Endothelial cell of umbilical vein (primary cell): ENCODE data around the gene PIK3R6. TPM values are rescaled to one million over a fixed set of nuclear protein-coding genes. Genes with fewer than 3 reads are reported as not detected.

Experiments used
- BruUV-seq: library from RNA; stranded (reverse); fragments of 400-500 nt; replicated peaks from 2 replicates; lab custom pipeline; 2021; lab: Mats Ljungman, UMichigan
- CTCF ChIA-PET: fragments of 300-600, 350-600 bp; sonication (Branson Sonifier 250); formaldehyde crosslinking; loops from one replicate; lab custom pipeline; 2021; ENCODE audit warnings: antibody characterized with exemption, inconsistent platforms; lab: Charles Lee
- POLR2A ChIA-PET: fragments of 300-600, 350-600 bp; sonication (Branson Sonifier 250); formaldehyde crosslinking; loops from one replicate; lab custom pipeline; 2021; ENCODE audit warnings: antibody characterized with exemption, inconsistent platforms; lab: Charles Lee
- DNase-seq: peaks from one replicate; pipeline ENCODE4 v3.0.0-alpha.2; 2011; ENCODE audit warnings: low read depth, low spot score
- FAIRE-seq: peaks from 2 replicates; lab custom pipeline; 2011; peaks lifted over from hg19 to GRCh38; lab: Jason Lieb, UNC
- H2AFZ ChIP-seq: 2 replicates; pipeline ENCODE4 v1.6.0; 2012; ENCODE audit warnings: low read depth, low read length, control low read depth, inconsistent platforms
- H3K27ac ChIP-seq: 2 replicates; pipeline ENCODE4 v1.5.1; 2011; ENCODE audit warnings: low read depth, mild to moderate bottlenecking, control low read depth, low read length, moderate library complexity; ENCODE audit not compliant: insufficient read depth
- H3K27me3 ChIP-seq, 2 experiments: 2 replicates each; pipeline versions ENCODE4 v1.6.0 to v1.6.1; 2011; ENCODE audit warnings: low read length in 2 of 2, mixed read lengths in 1 of 2; ENCODE audit not compliant: control insufficient read depth in 2 of 2, insufficient read depth in 2 of 2
- H3K36me3 ChIP-seq, 2 experiments: 2 replicates in 1 of 2; 3 replicates in 1 of 2; pipeline ENCODE4 v1.5.1; 2011; ENCODE audit warnings: low read length in 2 of 2, mild to moderate bottlenecking in 1 of 2, moderate library complexity in 1 of 2; ENCODE audit not compliant: control insufficient read depth in 2 of 2, insufficient read depth in 2 of 2; ENCODE audit errors: extremely low read depth in 1 of 2
- H3K4me1 ChIP-seq: 3 replicates; pipeline ENCODE4 v1.5.1; 2011; ENCODE audit warnings: mild to moderate bottlenecking, low read length; ENCODE audit not compliant: control insufficient read depth, insufficient read depth; ENCODE audit errors: extremely low read depth
- H3K4me2 ChIP-seq: 2 replicates; pipeline ENCODE4 v1.6.1; 2011; ENCODE audit warnings: low read length, control low read depth, mixed read lengths; ENCODE audit not compliant: insufficient read depth
- H3K4me3 ChIP-seq, 3 experiments: fragments of 200-600 bp in 1 of 3; sonication (generic), shearing (Covaris generic) in 1 of 3; replicated peaks in 1 of 3; 2 replicates each; pipeline ENCODE4 v1.5.1; 2011 to 2016; ENCODE audit warnings: control low read depth in 3 of 3, low read length in 3 of 3, mild to moderate bottlenecking in 2 of 3, inconsistent platforms in 1 of 3, low read depth in 1 of 3, moderate library complexity in 1 of 3; ENCODE audit not compliant: insufficient read depth in 1 of 3
- H3K79me2 ChIP-seq: 2 replicates; pipeline ENCODE4 v1.6.0; 2012; ENCODE audit warnings: low read length, inconsistent platforms; ENCODE audit not compliant: control insufficient read depth, insufficient read depth
- H3K9ac ChIP-seq: replicated peaks from 2 replicates; pipeline ENCODE3; 2011; ENCODE audit warnings: low read length, control low read depth; ENCODE audit not compliant: insufficient read depth; ENCODE audit errors: extremely low read depth
- H3K9me1 ChIP-seq: replicated peaks from 3 replicates; pipeline ENCODE4 v1.6.0; 2011; ENCODE audit warnings: mild to moderate bottlenecking, low read length; ENCODE audit not compliant: control insufficient read depth, insufficient read depth; ENCODE audit errors: extremely low read depth
- H3K9me3 ChIP-seq: replicated peaks from 2 replicates; pipeline ENCODE4 v1.5.1; 2012; ENCODE audit warnings: low read length, inconsistent platforms; ENCODE audit not compliant: control insufficient read depth, insufficient read depth
- H4K20me1 ChIP-seq: replicated peaks from 2 replicates; pipeline ENCODE3; 2011; ENCODE audit warnings: mild to moderate bottlenecking, low read length; ENCODE audit not compliant: control insufficient read depth, insufficient read depth; ENCODE audit errors: extremely low read depth
- CTCF ChIP-seq, 2 donors: IDR thresholded peaks; 1 replicate in 1 of 2; 2 replicates in 1 of 2; pipeline ENCODE4 v1.5.1; 2011; ENCODE audit warnings: low read length in 2 of 2, mild to moderate bottlenecking in 2 of 2, moderate library complexity in 2 of 2, control low read depth in 1 of 2, inconsistent platforms in 1 of 2, low read depth in 1 of 2; ENCODE audit not compliant: insufficient read depth in 1 of 2; ENCODE audit errors: extremely low read depth in 1 of 2
- EZH2 ChIP-seq: IDR thresholded peaks from 2 replicates; pipeline ENCODE4 v1.6.1; 2012; ENCODE audit warnings: borderline replicate concordance, low read depth, mild to moderate bottlenecking, moderate library complexity, low read length, inconsistent platforms; ENCODE audit not compliant: severe bottlenecking
- FOS ChIP-seq: IDR thresholded peaks from 2 replicates; pipeline ENCODE4 v1.6.1; 2011; ENCODE audit warnings: mild to moderate bottlenecking, low read length, moderate library complexity, borderline replicate concordance; ENCODE audit not compliant: insufficient read depth
- GATA2 ChIP-seq: IDR thresholded peaks from 2 replicates; pipeline ENCODE4 v1.7.0; 2011; ENCODE audit warnings: low read depth, mild to moderate bottlenecking, moderate library complexity, mixed read lengths, low read length; ENCODE audit not compliant: insufficient read length, insufficient read depth
- JUN ChIP-seq: IDR thresholded peaks from 2 replicates; pipeline ENCODE4 v1.6.1; 2011; ENCODE audit warnings: borderline replicate concordance, low read depth; ENCODE audit not compliant: insufficient read length, insufficient read depth
- MAX ChIP-seq: IDR thresholded peaks from 2 replicates; pipeline ENCODE4 v1.6.1; 2011; ENCODE audit not compliant: insufficient read depth, insufficient read length
- MYC ChIP-seq: IDR thresholded peaks from one replicate; pipeline ENCODE4 v1.6.1; 2011; ENCODE audit warnings: mild to moderate bottlenecking, low read depth, low read length
- POLR2A ChIP-seq: IDR thresholded peaks from 2 replicates; pipeline ENCODE4 v1.6.1; 2012; ENCODE audit warnings: low read depth, mild to moderate bottlenecking, control low read depth, low read length
- POLR2AphosphoS5 ChIP-seq: IDR thresholded peaks from 2 replicates; pipeline ENCODE4 v1.6.1; 2012; ENCODE audit warnings: low read depth, mild to moderate bottlenecking, control low read depth, low read length, moderate library complexity; ENCODE audit not compliant: insufficient read depth
- dilution Hi-C: fragments of 300-500 bp; cut with MboI; formaldehyde crosslinking; loops from one replicate; pipeline ENCODE4 v1.15.0; 2019; ENCODE audit warnings: low sequenced_read_pairs; ENCODE audit not compliant: extremely low pct_ligation_motif_present
- intact Hi-C: fragments of 100-400 bp; cut with micrococcal nuclease; formaldehyde crosslinking; loops from one replicate; pipeline ENCODE4 v1.10.0; 2022
- polyA plus RNA-seq, 4 experiments: library from polyadenylated mRNA; depleted of rRNA in 3 of 4; stranded (reverse) in 3 of 4; unstranded in 1 of 4; fragments of >200 nt; gene quantifications; 2 replicates each; pipeline versions ENCODE4 v1.2.1 to v1.2.3, GENCODE V29; 2011 to 2012; ENCODE audit warnings: missing spikeins in 1 of 4
- total RNA-seq: library from RNA; stranded (reverse); gene quantifications from 2 replicates; pipeline ENCODE4 v1.2.3, GENCODE V29; 2021

Gene PIK3R6
- total and polyA plus RNA-seq, 2 donors (not counting 3 experiments of a cell fraction or from before 2014, with no cell fraction given), result not detected

- intact Hi-C loops, result no loop called here
Measured at GRCh38 chr17:8861495-8862181, 5.8 kb downstream of the PIK3R6 start.

More at GRCh38 chr17:8861495-8862181, 5.8 kb downstream of the PIK3R6 start:
- Histone ChIP-seq H3K4me2 (no peak overlapping the region), H3K9ac (no peak overlapping the region), H3K4me1 (no peaks in the 10 kb centered on the region), H2AFZ (no peak overlapping the region), H3K79me2 (no peaks in the 10 kb centered on the region), H3K36me3 (no peaks in the 10 kb centered on the region), H3K4me3 (no peak overlapping the region), H3K27ac (no peak overlapping the region), H4K20me1 (no peaks in the 10 kb centered on the region), H3K9me1 (no peaks in the 10 kb centered on the region), H3K27me3 (no peaks in the 10 kb centered on the region), H3K9me3 (no peaks in the 10 kb centered on the region)
- ChIA-PET POLR2A (no interaction called here), CTCF (no interaction called here)
- DNase-seq, result no peak
- FAIRE-seq, result no peak
- dilution Hi-C loops, result no loop called here
- BruUV-seq, result no TSS peak
- no peak for TF ChIP-seq CTCF (IDR thresholded peaks at IDR 0.05; ENCODE audit: extremely low read depth in 1 of 2, insufficient read depth in 1 of 2, low read depth in 1 of 2, low read length in 2 of 2)
- TF ChIP-seq JUN, result no peak
- TF ChIP-seq POLR2A, result no peak
- no peak for TF ChIP-seq FOS
- TF ChIP-seq MAX, result no peak
- no peak for TF ChIP-seq POLR2AphosphoS5
- TF ChIP-seq MYC, result no peak
- no peak for TF ChIP-seq EZH2
- no peak for TF ChIP-seq GATA2
